Skin of body (tissue), 2 donors: Measurements from ENCODE around the gene SEC16A. TPM values are rescaled to one million over a fixed set of nuclear protein-coding genes. Genes with fewer than 3 reads are reported as not detected.

Experiments
- DNase-seq: peaks from one replicate; lab custom pipeline; 2025; lab: John Stamatoyannopoulos, UW
- total RNA-seq: library from RNA; depleted of rRNA; stranded (reverse); fragments of >200 nt; gene quantifications from one replicate; pipeline ENCODE4 v1.2.3, GENCODE V29; 2014

Gene SEC16A
- total RNA-seq, 1 donor from 2014 or later, result 26.5 TPM

GRCh38 chr9:136519263-136520052 lies 36.6 kb upstream of the SEC16A start:
- DNase-seq, result no peak

GRCh38 chr9:136518623-136519022 lies 35.8 kb upstream of the SEC16A start:
- DNase-seq, result no peak

DNA sequence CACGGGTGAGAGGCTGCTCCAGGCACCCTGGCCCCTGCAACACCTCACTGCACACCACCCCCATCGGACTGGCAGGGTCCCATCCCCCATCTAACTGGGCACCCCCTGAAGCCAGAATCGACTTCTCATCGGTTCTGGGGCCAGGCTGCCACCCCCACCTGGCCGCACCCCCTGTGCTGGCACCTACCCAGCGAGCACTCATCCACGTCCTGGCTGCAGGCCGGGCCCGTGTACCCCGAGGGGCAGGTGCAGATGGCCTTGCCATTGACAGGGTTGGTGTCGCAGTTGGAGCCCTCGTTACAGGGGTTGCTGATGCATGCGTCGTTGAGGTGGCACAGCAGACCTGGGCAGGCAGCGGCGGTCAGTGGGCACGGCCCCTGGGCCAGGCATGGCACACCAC lies 35.1 kb upstream of the SEC16A start:
- no peak for DNase-seq

GRCh38 chr9:136517012-136517743 lies 34.3 kb upstream of the SEC16A start:
- DNase-seq, result no peak

GRCh38 chr9:136516191-136516654 lies 33.4 kb upstream of the SEC16A start:
- DNase-seq, result no peak

GRCh38 chr9:136515276-136515675 lies 32.4 kb upstream of the SEC16A start:
- no peak for DNase-seq

- DNase-seq, result no peak
Measured at GRCh38 chr9:136514022-136514714, 31.3 kb upstream of the SEC16A start.

- no peak for DNase-seq
Measured at GRCh38 chr9:136513191-136513590, 30.4 kb upstream of the SEC16A start.

- no peak for DNase-seq
Measured at GRCh38 chr9:136512651-136513071, 29.8 kb upstream of the SEC16A start.

GRCh38 chr9:136511670-136512592 lies 29.1 kb upstream of the SEC16A start:
- peak; percentile 31 for DNase-seq

- DNase-seq, result no peak
Measured at GRCh38 chr9:136511144-136511669, 28.4 kb upstream of the SEC16A start.

DNA sequence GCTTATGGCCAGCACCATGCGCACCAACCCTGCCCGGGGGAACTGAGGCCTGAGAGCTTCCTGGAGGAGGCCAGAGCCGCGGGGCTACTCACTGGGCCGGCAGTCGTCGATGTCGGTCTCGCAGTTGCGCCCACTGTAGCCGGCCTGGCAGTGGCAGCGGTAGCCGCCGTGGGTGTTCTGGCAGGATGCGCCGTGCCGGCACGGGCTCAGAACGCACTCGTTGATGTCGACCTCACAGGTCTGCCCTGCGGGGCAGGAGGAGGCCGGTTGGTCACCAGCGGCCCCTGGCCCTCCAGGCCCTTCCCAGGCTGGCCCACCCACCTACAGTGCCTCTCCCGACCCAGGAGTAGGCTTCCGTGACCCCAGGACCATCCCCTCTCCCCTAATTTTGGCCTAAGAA lies 27.7 kb upstream of the SEC16A start:
- DNase-seq, result no peak

- DNase-seq, result no peak
Measured at GRCh38 chr9:136509549-136509948, 26.7 kb upstream of the SEC16A start.

DNA sequence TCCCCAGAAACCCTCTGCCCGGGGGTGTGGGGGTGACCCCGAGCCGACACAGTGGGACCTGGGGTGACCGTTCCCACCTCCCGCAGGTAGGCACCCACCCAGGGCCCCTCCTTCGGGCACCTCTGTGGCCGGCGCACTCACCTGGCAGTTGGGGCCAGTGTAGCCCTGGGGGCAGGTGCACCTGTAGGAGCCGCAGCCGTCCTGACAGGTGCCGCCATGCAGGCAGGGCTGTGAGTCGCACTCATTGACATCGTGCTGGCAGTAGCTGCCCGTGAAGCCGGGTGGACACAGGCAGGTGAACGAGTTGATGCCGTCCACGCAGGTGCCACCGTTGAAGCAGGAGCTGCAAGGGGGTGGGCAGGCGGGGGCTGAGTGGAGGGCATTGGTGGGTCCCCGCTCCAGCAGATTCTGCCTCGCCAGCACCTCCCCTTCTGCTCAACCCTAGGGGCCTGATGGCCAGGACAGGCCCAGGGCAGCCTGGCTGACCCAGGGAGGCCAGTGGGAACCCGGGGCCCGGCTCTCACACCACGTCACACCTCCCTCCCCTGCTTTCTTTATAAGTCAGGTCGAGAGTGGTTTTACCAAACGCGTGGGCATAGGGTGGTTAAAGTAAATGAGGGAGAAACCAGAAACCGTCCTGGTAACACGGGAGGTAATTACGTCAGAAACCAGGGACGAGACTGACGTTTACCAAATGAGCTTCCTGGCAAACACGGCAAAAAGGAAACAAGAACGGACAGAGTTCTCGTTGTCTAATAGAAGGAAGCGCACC lies 26.1 kb upstream of the SEC16A start:
- no peak for DNase-seq

DNA sequence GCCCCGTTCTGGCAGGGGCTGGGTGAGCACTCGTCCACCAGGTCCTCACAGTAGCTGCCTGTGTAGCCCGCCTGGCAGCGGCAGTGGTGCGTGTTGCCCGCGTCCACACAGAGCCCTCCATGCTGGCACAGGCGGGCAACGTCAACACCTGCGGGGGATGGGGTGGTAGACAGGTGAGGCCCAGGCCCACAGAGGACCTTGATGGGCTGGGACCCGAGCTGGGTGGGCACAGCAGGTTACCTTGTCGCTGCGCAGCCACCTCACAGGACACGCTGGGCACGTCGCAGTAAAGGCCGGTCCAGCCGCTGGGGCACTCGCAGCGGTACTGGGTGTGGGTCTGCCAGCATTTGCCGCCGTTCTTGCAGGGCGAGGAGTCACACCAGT lies 25.1 kb upstream of the SEC16A start:
- no peak for DNase-seq

GRCh38 chr9:136507221-136507991 lies 24.6 kb upstream of the SEC16A start:
- no peak for DNase-seq

- no peak for DNase-seq
Measured at GRCh38 chr9:136506425-136506824, 23.6 kb upstream of the SEC16A start.

DNA sequence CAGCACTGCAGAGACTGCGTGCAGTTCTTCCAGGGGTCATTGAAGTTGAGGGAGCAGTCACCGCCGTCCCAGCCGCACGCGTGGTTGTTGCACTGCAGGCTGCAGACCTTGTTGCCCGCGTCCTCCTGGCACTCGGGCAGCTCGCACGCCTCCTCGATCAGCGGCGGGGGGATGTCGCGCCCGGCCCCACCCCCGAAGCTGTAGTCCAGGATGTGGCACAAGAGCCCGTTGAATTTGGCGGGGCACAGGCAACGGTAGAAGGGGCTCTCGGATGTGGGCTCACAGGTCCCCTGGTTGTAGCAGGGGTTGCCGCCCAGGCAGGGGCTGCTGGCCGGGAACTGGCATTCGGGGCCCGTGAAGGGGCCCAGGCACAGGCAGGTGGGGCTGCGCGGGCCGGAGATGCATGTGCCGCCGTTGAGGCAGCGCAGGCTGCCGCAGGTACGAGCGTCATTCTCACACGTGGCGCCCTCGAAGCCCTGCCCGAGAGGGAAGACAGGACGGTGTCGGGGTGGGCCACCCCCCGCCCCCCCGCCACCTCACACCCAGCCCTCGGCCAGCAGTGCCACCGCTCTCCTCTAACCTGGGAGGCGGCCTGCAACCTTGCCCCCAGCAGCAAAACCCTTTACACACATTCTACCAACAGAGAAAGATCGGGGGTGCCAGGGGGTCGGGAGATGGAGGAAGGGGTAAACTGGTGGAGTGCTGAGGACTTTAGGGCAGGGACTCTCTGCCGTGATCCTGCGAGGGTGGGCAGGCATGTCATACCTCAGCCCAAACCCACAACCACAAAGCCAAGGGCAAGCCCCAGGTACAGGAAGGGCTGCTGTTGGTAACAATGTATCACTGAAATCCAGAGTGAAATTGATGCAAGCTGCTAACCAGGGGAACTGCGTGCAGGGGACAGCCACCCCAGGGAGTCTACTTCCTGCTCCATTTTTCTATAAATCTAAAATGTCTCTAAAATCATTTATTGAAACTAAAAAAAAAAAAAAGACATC lies 22.9 kb upstream of the SEC16A start:
- DNase-seq, result no peak
